Adipocyte (in vitro differentiated cells): ENCODE measurements around the gene FAM53A.

Experiments used
- DNase-seq: peaks from one replicate; pipeline ENCODE4 v3.0.0-alpha.2; 2015; ENCODE audit warnings: low read depth
- H3K27me3 ChIP-seq: replicated peaks from 2 replicates; pipeline ENCODE4 v1.7.0; 2013; ENCODE audit warnings: mild to moderate bottlenecking, low read length, moderate library complexity; ENCODE audit not compliant: control insufficient read depth, insufficient read depth
- H3K36me3 ChIP-seq: 2 replicates; pipeline ENCODE4 v1.7.0; 2013; ENCODE audit warnings: low read length, mild to moderate bottlenecking, moderate library complexity; ENCODE audit not compliant: control insufficient read depth, insufficient read depth, severe bottlenecking
- H3K4me1 ChIP-seq: 2 replicates; pipeline ENCODE4 v1.7.0; 2013; ENCODE audit warnings: mild to moderate bottlenecking, low read length, moderate library complexity; ENCODE audit not compliant: control insufficient read depth, insufficient read depth
- H3K4me3 ChIP-seq: 2 replicates; pipeline ENCODE4 v1.7.0; 2013; ENCODE audit warnings: mild to moderate bottlenecking, low read length, moderate library complexity
- H3K9ac ChIP-seq: 2 replicates; pipeline ENCODE4 v1.7.0; 2013; ENCODE audit warnings: mild to moderate bottlenecking, low read length, moderate library complexity
- H3K9me3 ChIP-seq: 2 replicates; pipeline ENCODE4 v1.7.0; 2013; ENCODE audit warnings: mild to moderate bottlenecking, low read length, moderate library complexity; ENCODE audit not compliant: control insufficient read depth

Gene FAM53A

DNA sequence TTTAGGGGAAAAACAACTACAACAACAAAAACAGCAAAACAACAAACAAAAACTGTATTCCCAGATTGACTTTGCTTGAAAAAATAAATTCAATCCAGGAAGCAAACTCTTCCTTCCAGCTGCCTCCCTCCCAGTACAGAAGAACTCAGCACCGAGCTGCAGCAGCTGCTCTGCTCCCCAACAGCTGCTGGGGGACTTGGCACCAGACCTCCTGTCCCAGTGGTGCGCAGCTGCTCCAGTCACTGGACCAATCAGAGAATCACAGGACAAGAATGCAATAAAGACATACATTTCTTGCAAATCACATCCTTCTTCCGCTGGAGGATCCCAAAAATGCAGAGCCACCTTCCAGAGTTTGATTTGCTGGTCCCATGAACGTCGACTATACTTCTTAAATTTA, 11.8 kb upstream of the FAM53A start:
- H3K36me3 ChIP-seq: peaks cover 85% of the 10 kb centered on the region

GRCh38 chr4:1693131-1693896, 9.2 kb upstream of the FAM53A start:
- H3K9me3 ChIP-seq: no peaks in the 10 kb centered on the region
- no peak overlapping the region for H3K4me3 ChIP-seq
- H3K36me3 ChIP-seq: peaks cover 66% of the 10 kb centered on the region
- no peak overlapping the region for H3K9ac ChIP-seq
- H3K4me1 ChIP-seq: peaks cover 9% of the 10 kb centered on the region
- peak; percentile 88 for DNase-seq
- H3K27me3 ChIP-seq: no peaks in the 10 kb centered on the region

More for the DNA sequence above, 11.8 kb upstream of the FAM53A start:
- no peak for DNase-seq
- H3K9me3 ChIP-seq: no peaks in the 10 kb centered on the region
- H3K4me3 ChIP-seq: no peak overlapping the region
- no peak overlapping the region for H3K9ac ChIP-seq
- H3K4me1 ChIP-seq: peaks cover 9% of the 10 kb centered on the region
- no peaks in the 10 kb centered on the region for H3K27me3 ChIP-seq

DNA sequence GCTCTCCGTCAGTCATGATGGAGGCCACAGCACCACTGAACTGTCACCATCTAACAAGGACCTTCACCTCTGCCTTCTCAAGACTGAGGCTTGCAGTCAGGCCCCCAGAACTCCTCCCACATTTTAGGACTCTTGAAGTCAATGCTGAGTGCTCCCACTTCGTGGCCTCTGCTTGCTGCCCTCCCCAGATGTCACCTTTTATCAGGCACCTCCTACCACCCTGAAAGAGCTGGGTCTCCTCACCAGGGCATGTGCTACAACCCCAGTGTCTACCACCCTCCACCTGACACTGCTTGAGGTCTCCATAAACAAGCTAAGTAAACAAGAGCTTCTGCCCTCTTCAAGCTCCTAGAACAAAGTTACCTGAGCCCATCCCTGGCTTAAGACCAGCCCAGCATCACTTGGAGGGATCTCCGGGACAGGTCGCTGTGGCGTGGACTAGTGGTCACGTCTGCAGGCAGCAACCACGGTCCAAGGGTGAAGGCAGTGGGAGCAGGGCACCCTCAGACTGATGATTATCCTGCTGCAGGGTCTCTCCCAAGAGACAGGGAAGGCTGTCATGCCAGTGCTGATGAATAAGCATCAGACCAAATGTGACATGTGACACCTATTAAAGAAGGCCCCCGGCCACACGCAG, 7.7 kb upstream of the FAM53A start:
- peaks cover 9% of the 10 kb centered on the region for H3K4me1 ChIP-seq
- no peak overlapping the region for H3K9ac ChIP-seq
- H3K4me3 ChIP-seq: no peak overlapping the region
- DNase-seq: no peak
- no peaks in the 10 kb centered on the region for H3K27me3 ChIP-seq
- peaks cover 59% of the 10 kb centered on the region for H3K36me3 ChIP-seq
- H3K9me3 ChIP-seq: no peaks in the 10 kb centered on the region

DNA sequence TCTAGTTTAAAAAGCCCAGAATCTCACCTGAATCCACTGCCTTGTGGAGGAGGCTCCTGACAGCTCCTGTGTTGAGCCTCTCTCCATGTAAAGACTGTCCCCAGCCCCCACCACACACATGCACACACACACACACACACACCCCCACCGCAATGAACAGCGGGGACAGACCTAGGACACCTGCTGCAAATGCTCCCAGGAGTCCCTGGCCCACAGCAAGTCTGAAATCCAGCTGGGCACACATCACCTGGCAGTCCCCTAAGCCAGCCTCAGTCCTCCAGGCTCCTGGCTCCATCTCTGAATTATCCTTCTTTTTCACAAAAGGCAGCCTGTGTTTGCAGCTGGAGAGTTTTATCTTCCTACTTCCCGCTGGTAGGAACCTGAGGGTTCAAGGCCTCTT, 6.6 kb upstream of the FAM53A start:
- Histone ChIP-seq H3K4me1 (peaks cover 9% of the 10 kb centered on the region), H3K36me3 (peaks cover 50% of the 10 kb centered on the region), H3K27me3 (no peaks in the 10 kb centered on the region), H3K9ac (no peak overlapping the region), H3K9me3 (no peaks in the 10 kb centered on the region), H3K4me3 (no peak overlapping the region)
- no peak for DNase-seq

- Histone ChIP-seq H3K27me3 (no peaks in the 10 kb centered on the region), H3K4me3 (no peak overlapping the region), H3K9ac (no peak overlapping the region), H3K9me3 (no peaks in the 10 kb centered on the region), H3K4me1 (peaks cover 6% of the 10 kb centered on the region), H3K36me3 (peaks cover 13% of the 10 kb centered on the region)
- DNase-seq: no peak
These were observed 2.4 kb upstream of the FAM53A start for GRCh38 chr4:1686440-1687036.

DNA sequence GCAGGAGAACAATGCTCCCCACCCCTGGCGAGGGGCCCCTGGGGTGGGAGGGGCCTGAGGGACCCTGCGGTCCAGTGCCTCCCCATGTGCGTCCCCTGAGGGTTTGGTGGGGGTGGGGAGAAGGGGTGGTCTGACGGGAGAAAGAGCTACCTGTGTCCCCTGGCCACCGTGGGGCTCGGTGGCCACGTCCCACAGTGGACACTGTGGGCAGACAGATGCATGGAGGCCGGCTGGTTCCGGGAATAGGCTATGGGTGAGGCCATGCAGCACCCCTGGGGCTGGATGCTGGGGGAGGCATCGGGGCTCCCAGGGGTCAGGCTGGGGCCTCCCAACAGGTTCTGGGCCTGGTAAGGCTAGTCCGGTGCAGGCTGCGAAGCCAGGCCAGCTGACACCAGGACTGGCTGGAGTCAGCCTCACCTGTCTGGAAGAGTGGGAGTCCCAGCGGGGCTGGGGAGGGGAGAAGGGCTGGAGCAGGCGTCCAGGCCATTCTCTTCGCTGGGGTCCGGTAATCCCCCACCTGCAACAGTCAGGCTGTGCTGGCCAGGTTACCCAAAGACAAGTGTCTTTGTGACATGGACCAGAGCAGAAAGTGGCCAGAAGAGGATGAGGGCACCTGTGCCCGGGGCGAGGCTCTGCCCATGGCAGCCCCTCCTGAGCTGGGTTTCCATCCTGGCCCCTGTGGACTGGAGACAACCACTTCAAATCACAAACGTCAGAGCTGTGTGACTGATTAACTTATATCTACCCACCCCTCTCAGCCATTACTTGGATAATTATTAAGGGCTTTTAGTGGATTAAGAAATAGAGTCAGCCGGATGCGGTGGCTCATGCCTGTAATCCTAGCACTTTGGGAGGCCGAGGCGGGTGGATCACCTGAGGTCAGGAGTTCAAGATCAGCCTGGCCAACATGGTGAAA, 1.4 kb upstream of the FAM53A start:
- H3K9me3 ChIP-seq: no peaks in the 10 kb centered on the region
- DNase-seq: no peak
- H3K9ac ChIP-seq: peak overlapping the region; percentile 83
- H3K27me3 ChIP-seq: no peaks in the 10 kb centered on the region
- peaks cover 6% of the 10 kb centered on the region for H3K4me1 ChIP-seq
- H3K36me3 ChIP-seq: peaks cover 2% of the 10 kb centered on the region
- peak overlapping the region; percentile 78 for H3K4me3 ChIP-seq

GRCh38 chr4:1684506-1685234, 557 bp upstream of the FAM53A start:
- Histone ChIP-seq H3K9ac (peak overlapping the region; percentile 83), H3K36me3 (no peaks in the 10 kb centered on the region), H3K27me3 (no peaks in the 10 kb centered on the region), H3K9me3 (no peaks in the 10 kb centered on the region), H3K4me1 (peaks cover 6% of the 10 kb centered on the region), H3K4me3 (peak overlapping the region; percentile 78)
- DNase-seq: no peak

GRCh38 chr4:1683261-1683735, 815 bp downstream of the FAM53A start:
- H3K36me3 ChIP-seq: no peaks in the 10 kb centered on the region
- H3K4me3 ChIP-seq: peak overlapping the region; percentile 83
- peak overlapping the region; percentile 87 for H3K9ac ChIP-seq
- DNase-seq: peak; percentile 78
- H3K27me3 ChIP-seq: no peaks in the 10 kb centered on the region
- no peaks in the 10 kb centered on the region for H3K9me3 ChIP-seq
- H3K4me1 ChIP-seq: peaks cover 6% of the 10 kb centered on the region

- Histone ChIP-seq H3K9me3 (no peaks in the 10 kb centered on the region), H3K36me3 (no peaks in the 10 kb centered on the region), H3K27me3 (no peaks in the 10 kb centered on the region), H3K4me1 (peaks cover 6% of the 10 kb centered on the region), H3K4me3 (peak overlapping the region; percentile 83), H3K9ac (peak overlapping the region; percentile 87)
- no peak for DNase-seq
These were observed 1.3 kb downstream of the FAM53A start for GRCh38 chr4:1682860-1683259.

- Histone ChIP-seq H3K9ac (no peak overlapping the region), H3K9me3 (no peaks in the 10 kb centered on the region), H3K36me3 (no peaks in the 10 kb centered on the region), H3K27me3 (peaks cover 6% of the 10 kb centered on the region), H3K4me3 (no peak overlapping the region), H3K4me1 (peaks cover 6% of the 10 kb centered on the region)
- DNase-seq: no peak
These were observed 5.9 kb downstream of the FAM53A start for GRCh38 chr4:1678244-1678643.
